Activated CD8-positive, alpha-beta memory T cell treated with anti-CD3 and anti-CD28 coated beads, Interleukin-2, amount 50 U/mL, for 4 hours (primary cell): ENCODE results near the gene NOL9.
"Not testable (repeated sequence)": the region's sequence is repeated elsewhere in the genome, so short reads cannot be mapped to it uniquely, and the experiment has no call there.

ENCODE experiments used
- DNase-seq: peaks from one replicate; pipeline ENCODE4 v3.0.0-alpha.2; 2020

Gene NOL9

GRCh38 chr1:6570987-6571386 is 16.7 kb upstream of the NOL9 start:
- DNase-seq, result no peak

- DNase-seq, result no peak
Observed at GRCh38 chr1:6570100-6570499, 15.8 kb upstream of the NOL9 start.

- no peak for DNase-seq
Observed at GRCh38 chr1:6569033-6569432, 14.7 kb upstream of the NOL9 start.

- DNase-seq, result no peak
Observed at GRCh38 chr1:6560267-6560666, 6.0 kb upstream of the NOL9 start.

- not testable (repeated sequence) for DNase-seq
Observed at GRCh38 chr1:6559161-6559560, 4.8 kb upstream of the NOL9 start.

- DNase-seq, result no peak
Observed at GRCh38 chr1:6557597-6557996, 3.3 kb upstream of the NOL9 start.

- no peak for DNase-seq
Observed at GRCh38 chr1:6554907-6555778, 830 bp upstream of the NOL9 start, which contains the start of gene TAS1R1. TAS1R1 (plus strand) TSS chr1:6555307; CDS start chr1:6555374, 67 bp downstream.

- DNase-seq, result no peak
Observed at GRCh38 chr1:6547301-6547700, 7.0 kb downstream of the NOL9 start.

GRCh38 chr1:6546326-6546725 is 8.0 kb downstream of the NOL9 start:
- no peak for DNase-seq

GRCh38 chr1:6545276-6546112 is 8.8 kb downstream of the NOL9 start:
- no peak for DNase-seq

GRCh38 chr1:6544831-6545230 is 9.5 kb downstream of the NOL9 start:
- DNase-seq, result no peak

GRCh38 chr1:6538956-6539355 is 15.4 kb downstream of the NOL9 start:
- DNase-seq, result no peak

- DNase-seq, result no peak
Observed at GRCh38 chr1:6536291-6536690, 18.0 kb downstream of the NOL9 start.

GRCh38 chr1:6535214-6535613 is 19.1 kb downstream of the NOL9 start:
- DNase-seq, result no peak

- DNase-seq, result no peak
Observed at GRCh38 chr1:6534248-6534822, 20.0 kb downstream of the NOL9 start.

- DNase-seq, result no peak
Observed at GRCh38 chr1:6531996-6532395, 22.3 kb downstream of the NOL9 start.

- DNase-seq, result no peak
Observed at GRCh38 chr1:6530504-6531160, 23.7 kb downstream of the NOL9 start.

- DNase-seq, result no peak
Observed at GRCh38 chr1:6528492-6528891, 25.8 kb downstream of the NOL9 start.

GRCh38 chr1:6526316-6526715 is 28.0 kb downstream of the NOL9 start:
- DNase-seq, result no peak

GRCh38 chr1:6523566-6523965 is 30.7 kb downstream of the NOL9 start:
- DNase-seq, result no peak

GRCh38 chr1:6521536-6521935 is 32.8 kb downstream of the NOL9 start:
- no peak for DNase-seq

- no peak for DNase-seq
Observed at GRCh38 chr1:6519935-6520671, 34.2 kb downstream of the NOL9 start.
